ENCODE results near the gene MINDY1. TPM values are rescaled to one million over a fixed set of nuclear protein-coding genes. Genes with fewer than 3 reads are reported as not detected.
A peak's percentile ranks its signal among the peaks of the same experiment; 100 is the strongest.

The MINDY1 gene
- total and polyA plus RNA-seq, 7 experiments from 2014 or later: 12.8 to 53.4 (median 29.9) TPM

- H3K27me3 ChIP-seq (ENCODE audit: control insufficient read depth in 2 of 2, insufficient read depth in 2 of 2, low read length in 2 of 2): no peaks in the 10 kb centered on the region
- no peak overlapping the region for H3K27ac ChIP-seq (ENCODE audit: low read depth, low read length)
- intact Hi-C loops (cut with micrococcal nuclease): loop anchor here in 1 of 2 donors (10.0 kb wide), 1 partner anchor 318 kb away; the partner anchor contains the start of gene RFX5
- peaks cover 3 to 49% (median 6%) of the 10 kb centered on the region in 3 experiments for H3K36me3 ChIP-seq (ENCODE audit: control insufficient read depth in 2 of 3, insufficient read depth in 3 of 3, low read length in 3 of 3)
- DNase-seq (no peak), ATAC-seq (no peak)
- ChIA-PET CTCF (interaction anchor here (0.7 to 5.9 kb wide), 5 partner anchors 9 to 264 kb away, joined by 3 to 74 read pairs (median 54); partner anchors contain the start of genes CDC42SE1, MLLT11 and TNFAIP8L2), POLR2A (interaction anchor here (1.1 to 4.4 kb wide), 2 partner anchors 32 to 130 kb away, joined by 3 to 50 read pairs; partner anchors contain the start of genes CDC42SE1, MLLT11 and TNFAIP8L2)
- H3K9me3 Mint-ChIP-seq: no peaks in the 10 kb centered on the region
- no peaks in the 10 kb centered on the region for H3K4me1 ChIP-seq (ENCODE audit: control insufficient read depth in 2 of 2, insufficient read depth in 2 of 2, low read length in 2 of 2)
- peaks cover 5 to 34% (median 18%) of the 10 kb centered on the region in 5 donors for H3K36me3 Mint-ChIP-seq
- no peaks in the 10 kb centered on the region for H3K27me3 Mint-ChIP-seq
- peaks cover 5 to 22% (median 12%) of the 10 kb centered on the region in 7 donors for H3K4me1 Mint-ChIP-seq
- H3K4me3 ChIP-seq (ENCODE audit: low read length): no peak overlapping the region
- H3K27ac Mint-ChIP-seq: peak overlapping the region in 2 of 9 donors; percentile 26 to 60
- no peak overlapping the region for H3K4me3 Mint-ChIP-seq
- no peaks in the 10 kb centered on the region for H3K9me3 ChIP-seq (ENCODE audit: control insufficient read depth in 2 of 3, low read length in 3 of 3)
Measured at GRCh38 chr1:151026460-151026859, 19.8 kb upstream of the MINDY1 start.

DNA sequence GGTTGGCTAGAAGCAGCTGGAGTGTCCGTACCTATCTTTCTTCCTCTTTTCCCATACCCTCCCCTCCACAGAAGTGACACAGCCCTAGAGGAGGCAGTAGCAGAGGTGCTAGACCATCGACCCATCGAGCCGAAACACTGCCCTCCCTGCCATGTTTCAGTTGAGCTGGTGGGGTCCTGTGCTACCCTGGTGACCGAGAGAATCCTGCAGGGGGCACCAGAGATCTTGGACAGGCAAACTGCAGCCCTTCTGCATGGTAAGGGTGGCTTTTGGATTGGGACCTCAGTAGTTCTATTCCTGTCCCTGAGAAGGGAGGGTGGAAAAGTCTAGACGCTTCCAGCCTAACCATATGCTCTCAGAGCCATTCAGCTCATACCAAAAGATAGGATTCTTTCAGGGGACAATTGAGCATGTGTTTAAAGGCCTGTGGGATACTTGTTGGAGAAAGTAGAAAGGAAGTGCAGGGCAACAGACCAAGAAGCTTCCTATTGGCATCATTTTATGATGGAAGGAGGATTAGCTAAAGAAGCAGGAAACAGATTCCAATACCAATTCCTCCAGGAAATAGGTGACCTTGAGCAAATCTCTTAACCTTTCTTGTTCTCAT lies 17.9 kb upstream of the MINDY1 start:
- peak; percentile 100 for ATAC-seq
- CTCF ChIA-PET: interaction anchor here (0.6 to 5.9 kb wide), 34 partner anchors 12 to 256 kb away, joined by 3 to 74 read pairs (median 4); partner anchors contain the start of genes C1orf56, CDC42SE1, GABPB2 and MINDY1
- no peaks in the 10 kb centered on the region for H3K27me3 ChIP-seq (ENCODE audit: control insufficient read depth in 2 of 2, insufficient read depth in 2 of 2, low read length in 2 of 2)
- Mint-ChIP-seq H3K27ac (peak overlapping the region; percentile 37 to 93 (median 74)), H3K4me3 (peak overlapping the region; percentile 16 to 73 (median 61)), H3K4me1 (peaks cover 4 to 22% (median 6%) of the 10 kb centered on the region in 7 donors), H3K27me3 (no peaks in the 10 kb centered on the region), H3K36me3 (peaks cover 0 to 25% (median 15%) of the 10 kb centered on the region in 5 donors), H3K9me3 (no peaks in the 10 kb centered on the region)
- no peaks in the 10 kb centered on the region for H3K4me1 ChIP-seq (ENCODE audit: control insufficient read depth in 2 of 2, insufficient read depth in 2 of 2, low read length in 2 of 2)
- intact Hi-C loops (cut with micrococcal nuclease): loop anchor here (1.0 to 10.0 kb wide), 12 partner anchors 16 to 320 kb away; partner anchors contain the start of genes GABPB2 (in 2 of the 2), TNFAIP8L2 (in 2 of the 2), CDC42SE1 (in 1 of the 2) and PIP5K1A (in 1 of the 2)
- H3K36me3 ChIP-seq (ENCODE audit: control insufficient read depth in 2 of 3, insufficient read depth in 3 of 3, low read length in 3 of 3): peaks cover 3 to 33% (median 5%) of the 10 kb centered on the region in 3 experiments
- H3K4me3 ChIP-seq (ENCODE audit: low read length): no peak overlapping the region
- no peak overlapping the region for H3K27ac ChIP-seq (ENCODE audit: low read depth, low read length)
- POLR2A ChIA-PET: interaction anchor here (0.6 to 4.4 kb wide), 17 partner anchors 18 to 165 kb away, joined by 3 to 50 read pairs (median 5); partner anchors contain the start of genes C1orf56, CDC42SE1, GABPB2 and MINDY1
- H3K9me3 ChIP-seq (ENCODE audit: control insufficient read depth in 2 of 3, low read length in 3 of 3): no peaks in the 10 kb centered on the region
- DNase-seq: peak; percentile 72 to 91 (median 83)

DNA sequence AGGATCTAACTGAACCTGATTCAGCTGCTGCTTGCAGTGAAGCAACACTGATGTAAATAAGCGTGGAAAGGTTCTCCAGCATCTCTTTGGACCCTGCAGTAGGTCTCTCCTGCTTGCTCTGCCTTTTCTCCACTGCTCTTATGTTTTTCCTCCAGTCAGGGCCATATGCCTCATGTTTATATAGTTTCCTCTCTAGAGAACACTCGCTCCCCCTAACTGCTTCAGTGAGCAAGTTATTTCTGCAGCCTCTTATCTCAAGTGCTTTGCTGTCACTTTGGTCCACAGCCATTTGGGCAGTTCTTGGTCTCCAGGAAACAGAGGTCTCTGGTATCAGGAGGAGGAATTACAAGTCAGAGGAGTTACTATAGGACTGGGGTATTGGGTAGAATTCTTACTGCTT lies 6.8 kb upstream of the MINDY1 start:
- peaks cover 22 to 55% (median 43%) of the 10 kb centered on the region in 7 donors for H3K4me1 Mint-ChIP-seq
- H3K27ac Mint-ChIP-seq: peak overlapping the region in 6 of 9 donors; percentile 37 to 79 (median 60)
- H3K9me3 Mint-ChIP-seq: no peaks in the 10 kb centered on the region
- ATAC-seq (no peak), DNase-seq (no peak)
- no peaks in the 10 kb centered on the region for H3K27me3 Mint-ChIP-seq
- intact Hi-C loops (cut with micrococcal nuclease): no loop called here
- H3K36me3 Mint-ChIP-seq: peaks cover 0 to 16% (median 2%) of the 10 kb centered on the region in 5 donors
- H3K4me1 ChIP-seq (ENCODE audit: control insufficient read depth in 2 of 2, insufficient read depth in 2 of 2, low read length in 2 of 2): peaks cover 13 to 27% of the 10 kb centered on the region in 2 donors
- H3K9me3 ChIP-seq (ENCODE audit: control insufficient read depth in 2 of 3, low read length in 3 of 3): no peaks in the 10 kb centered on the region
- H3K27ac ChIP-seq (ENCODE audit: low read depth, low read length): no peak overlapping the region
- H3K36me3 ChIP-seq (ENCODE audit: control insufficient read depth in 2 of 3, insufficient read depth in 3 of 3, low read length in 3 of 3): peaks cover 0 to 16% (median 4%) of the 10 kb centered on the region in 3 experiments
- CTCF ChIA-PET: interaction anchor here (0.6 kb wide), 1 partner anchor 239 kb away, joined by 6 read pairs; no protein-coding TSS in a partner anchor
- no peaks in the 10 kb centered on the region for H3K27me3 ChIP-seq (ENCODE audit: control insufficient read depth in 2 of 2, insufficient read depth in 2 of 2, low read length in 2 of 2)
- H3K4me3 ChIP-seq (ENCODE audit: low read length): no peak overlapping the region
- POLR2A ChIA-PET: no interaction called here
- peak overlapping the region in 4 of 10 donors; percentile 5 to 45 (median 20) for H3K4me3 Mint-ChIP-seq

DNA sequence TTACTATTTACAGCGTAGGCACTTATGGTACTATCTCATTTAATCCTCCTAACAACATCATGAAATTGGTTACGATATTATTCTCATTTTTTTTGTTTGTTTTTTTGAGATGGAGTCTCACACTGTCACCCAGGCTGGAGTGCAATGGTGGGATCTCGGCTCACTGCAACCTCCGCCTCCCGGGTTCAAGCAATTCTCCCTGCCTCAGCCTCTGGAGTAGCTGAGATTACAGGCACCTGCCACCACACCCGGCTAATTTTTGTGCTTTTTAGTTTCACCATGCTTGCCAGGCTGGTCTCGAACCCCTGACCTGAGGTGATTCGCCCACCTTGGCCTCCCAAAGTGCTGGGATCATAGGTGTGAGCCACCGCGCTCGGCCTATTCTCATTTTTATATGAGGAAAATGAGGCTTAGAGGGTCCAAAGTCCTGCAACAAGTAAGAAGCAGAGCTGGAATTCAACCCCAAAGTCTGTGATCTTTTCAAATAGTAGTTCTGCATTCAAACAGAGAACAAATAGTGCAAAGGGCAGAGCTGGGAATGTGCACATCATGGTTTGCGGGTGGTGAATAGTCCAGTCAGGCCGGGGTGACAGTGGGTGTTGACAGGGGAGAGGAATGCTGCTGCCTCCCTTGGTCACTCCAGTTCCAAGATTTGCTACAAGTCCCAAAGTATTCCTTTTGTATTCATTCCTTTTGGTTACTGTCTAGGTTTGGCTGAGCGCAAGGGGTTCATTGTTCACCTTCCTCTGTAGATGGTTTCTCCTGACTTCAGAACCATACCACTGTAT lies 6.2 kb upstream of the MINDY1 start:
- Mint-ChIP-seq H3K9me3 (no peaks in the 10 kb centered on the region), H3K4me1 (peaks cover 26 to 62% (median 50%) of the 10 kb centered on the region in 7 donors), H3K36me3 (peaks cover 0 to 9% (median 0%) of the 10 kb centered on the region in 5 donors), H3K27ac (peak overlapping the region in 6 of 9 donors; percentile 28 to 79 (median 60)), H3K4me3 (peak overlapping the region in 4 of 10 donors; percentile 12 to 64 (median 44)), H3K27me3 (no peaks in the 10 kb centered on the region)
- Histone ChIP-seq H3K27me3 (ENCODE audit: control insufficient read depth in 2 of 2, insufficient read depth in 2 of 2, low read length in 2 of 2) (no peaks in the 10 kb centered on the region), H3K9me3 (ENCODE audit: control insufficient read depth in 2 of 3, low read length in 3 of 3) (no peaks in the 10 kb centered on the region), H3K27ac (ENCODE audit: low read depth, low read length) (no peak overlapping the region), H3K36me3 (ENCODE audit: control insufficient read depth in 2 of 3, insufficient read depth in 3 of 3, low read length in 3 of 3) (peaks cover 0 to 10% (median 2%) of the 10 kb centered on the region in 3 experiments), H3K4me1 (ENCODE audit: control insufficient read depth in 2 of 2, insufficient read depth in 2 of 2, low read length in 2 of 2) (peaks cover 15 to 29% of the 10 kb centered on the region in 2 donors), H3K4me3 (ENCODE audit: low read length) (no peak overlapping the region)
- CTCF ChIA-PET: interaction anchor here (0.6 to 1.0 kb wide), 3 partner anchors 11 to 240 kb away, joined by 4 to 6 read pairs (median 6); no protein-coding TSS in a partner anchor
- ATAC-seq (no peak), DNase-seq (no peak)
- intact Hi-C loops (cut with micrococcal nuclease): no loop called here
- POLR2A ChIA-PET: interaction anchor here (1.2 to 1.9 kb wide), 3 partner anchors 13 to 43 kb away, joined by 3 to 12 read pairs (median 3); no protein-coding TSS in a partner anchor

DNA sequence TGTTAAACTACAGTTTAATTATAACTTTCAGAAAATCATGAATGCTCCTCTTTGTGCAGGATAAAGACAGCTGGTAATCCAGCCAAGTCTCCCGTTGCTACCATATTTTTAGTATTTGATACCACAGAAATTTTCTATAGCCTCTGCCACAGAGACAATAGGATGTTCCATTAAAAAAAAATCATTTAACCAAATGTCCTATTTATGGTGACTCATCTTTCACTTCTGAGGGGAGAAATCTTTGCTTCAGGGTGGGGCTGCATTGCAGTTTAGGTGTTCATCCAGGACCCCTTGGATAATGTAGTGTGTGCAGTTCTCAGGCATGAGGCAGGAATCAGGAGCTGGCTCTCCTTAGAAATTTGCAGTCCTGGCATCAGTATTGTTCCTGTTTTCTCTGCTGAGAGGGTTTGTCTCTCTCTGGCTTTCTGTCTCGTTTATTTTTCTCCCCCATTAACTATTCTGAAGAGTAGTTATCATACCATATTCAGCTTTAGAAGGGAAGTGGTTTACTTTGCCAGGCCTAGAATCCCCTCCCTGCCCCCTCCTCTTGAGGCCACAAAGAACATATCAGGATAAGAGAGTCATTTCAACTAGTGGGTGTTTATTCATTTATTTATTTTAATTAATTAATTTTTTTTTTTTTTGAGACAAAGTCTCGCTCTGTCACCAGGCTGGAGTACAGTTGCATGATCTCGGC lies 4.6 kb upstream of the MINDY1 start:
- no peak for ATAC-seq
- Histone ChIP-seq H3K27me3 (ENCODE audit: control insufficient read depth in 2 of 2, insufficient read depth in 2 of 2, low read length in 2 of 2) (no peaks in the 10 kb centered on the region), H3K4me1 (ENCODE audit: control insufficient read depth in 2 of 2, insufficient read depth in 2 of 2, low read length in 2 of 2) (peaks cover 30 to 42% of the 10 kb centered on the region in 2 donors), H3K9me3 (ENCODE audit: control insufficient read depth in 2 of 3, low read length in 3 of 3) (no peaks in the 10 kb centered on the region), H3K4me3 (ENCODE audit: low read length) (no peak overlapping the region), H3K36me3 (ENCODE audit: control insufficient read depth in 2 of 3, insufficient read depth in 3 of 3, low read length in 3 of 3) (peaks cover 0 to 8% (median 0%) of the 10 kb centered on the region in 3 experiments), H3K27ac (ENCODE audit: low read depth, low read length) (no peak overlapping the region)
- Mint-ChIP-seq H3K9me3 (no peaks in the 10 kb centered on the region), H3K27ac (peak overlapping the region in 8 of 9 donors; percentile 54 to 90 (median 74)), H3K4me1 (peaks cover 39 to 77% (median 64%) of the 10 kb centered on the region in 7 donors), H3K4me3 (peak overlapping the region; percentile 29 to 97 (median 64)), H3K36me3 (peaks cover 0 to 8% (median 0%) of the 10 kb centered on the region in 5 donors), H3K27me3 (no peaks in the 10 kb centered on the region)
- no peak for DNase-seq
- ChIA-PET CTCF (interaction anchor here (0.7 to 1.0 kb wide), 4 partner anchors 13 to 89 kb away, joined by 3 to 6 read pairs (median 4); no protein-coding TSS in a partner anchor), POLR2A (interaction anchor here (0.6 to 3.2 kb wide), 9 partner anchors 9 to 146 kb away, joined by 3 to 12 read pairs (median 3); partner anchors contain the start of gene TNFAIP8L2)
- intact Hi-C loops (cut with micrococcal nuclease): no loop called here

Data from naive thymus-derived CD4-positive, alpha-beta T cell (primary cell).